ENCODE results near the gene CAP2.

DNA sequence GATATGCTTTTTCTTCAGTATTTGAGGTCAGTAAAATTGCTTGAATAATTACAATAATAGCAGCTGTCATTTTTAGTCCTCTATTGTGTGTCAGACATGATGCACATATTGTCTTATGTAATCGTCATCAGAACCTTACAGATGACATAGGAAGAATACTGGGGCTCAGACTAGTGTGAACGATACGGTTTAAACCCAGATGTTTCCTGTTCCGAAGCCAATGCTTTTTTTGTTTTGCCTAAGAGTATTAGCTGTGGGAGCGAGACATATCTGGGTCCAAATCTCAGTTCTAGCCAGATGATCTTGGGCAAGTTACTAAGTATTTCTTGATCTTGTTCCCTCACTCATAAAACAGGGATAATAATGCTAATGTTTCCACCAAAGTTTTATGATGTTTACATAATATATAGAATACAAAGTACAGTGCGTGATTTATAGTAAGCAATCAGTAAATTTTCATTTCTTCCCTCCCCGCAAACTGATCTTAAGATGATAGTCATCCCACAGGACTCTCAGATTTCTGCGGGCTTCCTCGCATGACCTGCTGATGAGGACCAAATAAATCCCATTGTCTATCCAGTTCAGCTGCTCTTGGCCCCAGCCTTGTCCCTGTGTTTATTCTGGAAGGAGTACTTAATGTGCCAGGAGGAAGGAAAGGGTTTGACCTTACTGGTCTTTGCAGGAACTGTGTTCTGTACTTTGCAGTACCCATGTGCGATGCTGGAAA lies 98.2 kb downstream of the CAP2 start:
- TF ChIP-seq, protein P1, sequence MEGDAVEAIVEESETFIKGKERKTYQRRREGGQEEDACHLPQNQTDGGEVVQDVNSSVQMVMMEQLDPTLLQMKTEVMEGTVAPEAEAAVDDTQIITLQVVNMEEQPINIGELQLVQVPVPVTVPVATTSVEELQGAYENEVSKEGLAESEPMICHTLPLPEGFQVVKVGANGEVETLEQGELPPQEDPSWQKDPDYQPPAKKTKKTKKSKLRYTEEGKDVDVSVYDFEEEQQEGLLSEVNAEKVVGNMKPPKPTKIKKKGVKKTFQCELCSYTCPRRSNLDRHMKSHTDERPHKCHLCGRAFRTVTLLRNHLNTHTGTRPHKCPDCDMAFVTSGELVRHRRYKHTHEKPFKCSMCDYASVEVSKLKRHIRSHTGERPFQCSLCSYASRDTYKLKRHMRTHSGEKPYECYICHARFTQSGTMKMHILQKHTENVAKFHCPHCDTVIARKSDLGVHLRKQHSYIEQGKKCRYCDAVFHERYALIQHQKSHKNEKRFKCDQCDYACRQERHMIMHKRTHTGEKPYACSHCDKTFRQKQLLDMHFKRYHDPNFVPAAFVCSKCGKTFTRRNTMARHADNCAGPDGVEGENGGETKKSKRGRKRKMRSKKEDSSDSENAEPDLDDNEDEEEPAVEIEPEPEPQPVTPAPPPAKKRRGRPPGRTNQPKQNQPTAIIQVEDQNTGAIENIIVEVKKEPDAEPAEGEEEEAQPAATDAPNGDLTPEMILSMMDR (IDR thresholded peaks at IDR 0.05; ENCODE audit: insufficient read depth, low read depth, low read length): no peak
- no peak for TF ChIP-seq EZH2 (IDR thresholded peaks at IDR 0.05; ENCODE audit: insufficient read depth, low read length)
